Measurements from ENCODE around the gene TLR6.

TLR6 gene

GRCh38 chr4:38868059-38868960, 11.7 kb upstream of the TLR6 start:
- peak in 2 of 3 experiments; percentile 35 to 56 for DNase-seq

GRCh38 chr4:38867478-38868058, 11.0 kb upstream of the TLR6 start, which contains the start of gene FAM114A1:
TSS of gene FAM114A1 (plus strand) at chr4:38867806. CDS start at chr4:38878079, 10,273 bp downstream.
- DNase-seq: peak; percentile 66 to 71 (median 70)

DNA sequence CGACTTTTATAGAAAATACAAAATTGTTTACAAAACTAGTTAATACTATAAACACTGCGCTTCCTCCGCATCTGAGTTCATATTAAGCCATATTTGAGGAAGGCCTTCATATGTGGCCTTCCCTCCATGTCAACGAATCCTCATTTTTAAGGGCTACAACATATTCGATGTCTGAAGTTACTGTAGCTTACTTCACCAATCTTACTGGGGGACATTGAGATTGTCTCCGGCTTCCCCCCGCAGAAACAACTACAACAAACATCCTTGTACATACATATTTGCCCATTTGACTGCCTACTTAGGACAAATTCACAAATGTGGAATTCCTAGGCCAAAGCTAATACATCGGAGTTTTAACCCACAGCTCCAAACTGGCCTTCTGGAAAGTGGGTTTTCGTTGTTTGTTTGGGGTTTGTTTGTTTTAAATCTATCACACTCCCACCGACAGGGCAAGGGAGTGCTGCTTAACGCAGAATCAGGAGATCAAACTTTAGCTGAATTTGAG, 10.4 kb upstream of the TLR6 start:
- DNase-seq: no peak

DNA sequence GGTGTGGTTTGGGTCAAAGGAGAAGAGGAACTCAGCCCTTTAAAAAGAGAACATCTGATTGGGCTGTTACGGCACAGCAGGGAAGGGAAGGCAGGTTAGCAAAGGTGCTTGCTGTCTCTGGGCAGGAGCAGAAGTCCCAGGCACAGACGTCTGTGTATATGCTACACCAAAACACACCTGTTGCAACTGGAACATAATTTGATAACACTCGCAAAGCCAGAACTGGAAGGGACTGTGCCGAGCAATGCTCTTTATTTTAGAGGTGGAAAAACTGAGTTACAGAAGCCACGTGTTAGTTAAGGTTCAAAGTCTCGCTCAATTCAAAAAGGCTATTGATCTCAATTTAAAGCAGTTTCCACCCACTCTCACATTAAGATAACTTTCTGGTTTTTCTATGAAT, 8.8 kb upstream of the TLR6 start:
- DNase-seq: no peak

- DNase-seq: no peak
Observed at GRCh38 chr4:38861791-38862190, 5.2 kb upstream of the TLR6 start.

DNA sequence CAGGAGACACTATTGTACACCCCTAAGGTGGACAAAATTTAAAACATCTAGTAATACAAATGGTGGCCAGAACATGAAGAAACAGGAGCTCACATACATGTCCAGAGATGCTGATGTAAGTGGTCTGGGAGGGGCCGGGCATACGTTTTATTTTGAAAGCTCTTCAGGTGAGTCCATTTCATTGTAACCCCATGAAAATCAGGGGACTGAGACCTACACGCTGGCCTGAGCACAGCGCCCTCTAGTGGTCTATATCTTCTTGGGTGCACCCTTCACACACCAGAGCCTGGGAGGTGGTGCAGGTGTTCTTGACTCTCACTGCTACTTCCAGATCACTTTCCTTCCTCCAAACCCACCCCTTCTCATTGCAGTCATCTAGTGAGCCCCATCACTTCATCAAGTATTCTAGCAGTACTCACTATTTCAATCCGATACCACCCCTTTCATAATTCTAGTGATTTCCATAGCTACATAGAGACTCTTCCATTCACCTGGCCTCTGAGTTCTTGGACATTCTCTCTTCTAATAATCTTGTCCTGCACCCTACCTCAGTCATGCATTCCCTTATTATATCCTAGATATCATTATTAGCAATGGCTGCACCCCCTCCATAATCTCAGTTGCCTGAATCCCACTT, 4.3 kb upstream of the TLR6 start:
- DNase-seq: peak in 2 of 3 experiments; percentile 37 to 39

DNA sequence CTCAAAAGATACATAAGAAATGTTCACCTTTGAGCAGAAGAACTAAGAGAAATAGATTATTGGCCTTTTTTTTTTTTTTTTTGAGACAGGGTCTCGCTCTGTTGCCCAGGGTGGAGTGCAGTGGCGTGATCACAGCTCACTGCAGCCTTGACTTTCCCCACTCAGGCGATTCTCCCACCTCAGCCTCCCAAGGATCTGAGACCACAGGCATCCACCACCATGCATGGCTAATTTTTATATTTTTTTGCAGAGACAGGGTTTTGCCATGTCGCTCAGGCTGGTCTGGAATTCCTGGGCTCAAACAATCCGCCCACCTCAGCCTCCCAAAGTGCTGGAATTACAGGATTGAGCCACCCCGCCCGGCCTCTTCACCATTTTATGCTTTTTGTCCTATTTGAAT, 2.9 kb upstream of the TLR6 start:
- DNase-seq: no peak

GRCh38 chr4:38858097-38858420, 1.4 kb upstream of the TLR6 start:
- DNase-seq: no peak

GRCh38 chr4:38857354-38858096, 908 bp upstream of the TLR6 start:
- no peak for DNase-seq

DNA sequence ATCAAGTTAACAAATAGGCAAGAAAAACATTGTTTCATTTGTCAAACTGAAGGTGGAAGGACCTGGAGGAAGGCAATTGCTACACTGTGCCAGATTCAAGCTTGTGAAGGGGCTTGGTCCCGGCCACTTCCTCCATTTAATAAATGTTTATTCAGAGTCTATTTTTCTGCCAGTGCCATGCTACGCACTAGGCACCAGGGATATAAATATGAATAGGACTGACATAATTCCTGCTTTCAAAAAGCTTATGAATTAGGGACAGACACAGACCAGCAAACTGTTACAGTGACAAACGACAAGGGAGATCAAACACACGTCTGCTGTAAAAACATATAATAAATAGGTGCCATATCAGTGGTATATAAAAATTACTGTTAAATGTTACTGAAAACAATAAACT, 571 bp downstream of the TLR6 start:
- peak in 1 of 3 experiments; percentile 16 for DNase-seq

DNA sequence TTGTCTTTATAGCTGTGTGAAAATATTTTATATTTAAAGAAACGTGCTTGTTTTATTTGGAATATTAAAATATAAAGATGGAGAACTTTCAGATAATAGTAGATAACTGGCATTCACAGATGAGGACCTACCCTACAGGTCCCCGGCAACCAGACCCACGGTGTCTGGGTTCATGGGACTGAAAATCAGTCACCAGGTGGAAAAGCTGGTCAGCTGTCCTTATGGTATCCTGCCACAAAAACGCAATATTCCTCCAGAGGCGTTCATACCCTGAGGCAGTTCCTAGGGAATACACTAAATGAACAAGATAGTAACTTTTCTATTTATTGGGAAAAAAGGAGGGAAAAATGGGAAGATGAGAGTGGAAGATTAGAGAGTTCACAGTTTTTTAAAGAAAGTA, 1.2 kb downstream of the TLR6 start:
- no peak for DNase-seq

DNA sequence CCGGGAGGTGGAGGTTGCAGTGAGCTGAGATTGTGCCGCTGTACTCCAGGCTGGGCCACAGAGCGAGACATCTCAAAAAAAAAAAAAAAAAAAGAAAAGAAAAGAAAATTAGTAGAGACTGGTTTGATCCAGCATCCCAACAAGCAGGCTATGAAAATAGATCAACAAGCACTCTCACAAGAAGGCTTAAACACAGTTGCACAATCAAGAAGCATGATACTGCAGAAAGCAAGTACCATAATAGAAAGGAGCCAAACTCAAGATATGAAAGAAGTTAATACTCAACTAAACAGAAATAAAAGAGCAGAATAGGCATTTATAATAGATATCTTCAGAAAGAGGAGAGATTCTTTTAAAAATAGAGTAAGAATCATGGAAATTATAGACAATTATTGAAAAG, 10.6 kb downstream of the TLR6 start:
- DNase-seq: no peak

DNA sequence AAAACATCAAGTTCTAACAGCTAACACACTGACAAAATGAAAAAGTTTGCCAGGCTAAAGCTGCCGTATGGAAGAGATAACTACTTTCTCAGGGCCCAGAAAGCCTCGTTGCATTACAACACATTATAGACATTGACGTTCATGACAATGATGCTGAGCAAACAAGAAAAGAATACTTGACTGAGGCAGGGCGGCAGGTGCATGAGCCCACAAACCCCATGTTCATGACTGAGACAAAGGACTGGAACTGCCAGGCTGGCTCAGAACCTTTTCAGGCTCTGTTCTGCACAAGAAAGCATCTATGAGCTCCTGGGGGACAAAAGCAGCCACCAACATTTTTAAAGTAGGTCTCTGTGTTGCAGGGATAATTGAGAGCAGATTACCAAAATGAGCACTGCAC, 13.6 kb downstream of the TLR6 start:
- DNase-seq: peak; percentile 55 to 93 (median 89)

DNA sequence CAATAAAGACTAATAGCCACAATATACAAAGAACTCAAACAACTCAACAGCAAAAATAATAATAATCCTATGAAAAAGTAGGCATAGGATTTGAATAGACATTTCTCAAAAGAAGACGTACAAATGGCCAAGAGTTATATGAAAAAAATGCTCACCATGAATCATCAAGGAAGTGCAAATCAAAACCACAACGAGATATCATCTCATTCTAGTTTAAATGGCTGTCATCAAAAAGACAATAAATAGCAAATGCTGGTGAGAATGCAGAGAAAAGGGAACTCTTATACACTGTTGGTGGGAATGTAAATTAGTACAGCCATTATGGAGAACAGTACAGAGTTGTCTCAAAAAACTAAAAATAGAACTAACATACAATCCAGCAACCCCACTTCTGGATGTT, 18.8 kb downstream of the TLR6 start:
- DNase-seq: no peak

GRCh38 chr4:38837334-38837733, 19.3 kb downstream of the TLR6 start:
- no peak for DNase-seq

DNA sequence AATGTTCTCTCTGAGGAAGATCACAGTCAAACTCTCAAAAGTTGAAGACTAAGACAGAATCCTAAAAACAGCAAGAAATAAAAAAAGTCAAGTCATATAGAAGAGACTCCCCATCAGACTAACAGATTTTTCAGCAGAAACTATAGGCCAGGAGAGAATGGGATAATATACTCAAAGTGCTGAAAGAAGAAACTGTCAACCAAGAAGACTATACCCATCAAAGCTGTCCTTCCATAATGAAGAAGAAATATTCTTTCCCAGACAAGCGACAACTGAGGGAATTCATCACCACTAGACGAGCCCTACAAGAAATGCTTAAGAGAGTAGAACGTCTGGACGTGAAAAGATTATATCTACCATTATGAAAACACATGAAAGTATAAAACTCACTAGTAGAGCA, 22.0 kb downstream of the TLR6 start:
- no peak for DNase-seq

- no peak for DNase-seq
Observed at GRCh38 chr4:38832624-38833528, 23.7 kb downstream of the TLR6 start.

- no peak for DNase-seq
Observed at GRCh38 chr4:38832206-38832605, 24.4 kb downstream of the TLR6 start.

DNA sequence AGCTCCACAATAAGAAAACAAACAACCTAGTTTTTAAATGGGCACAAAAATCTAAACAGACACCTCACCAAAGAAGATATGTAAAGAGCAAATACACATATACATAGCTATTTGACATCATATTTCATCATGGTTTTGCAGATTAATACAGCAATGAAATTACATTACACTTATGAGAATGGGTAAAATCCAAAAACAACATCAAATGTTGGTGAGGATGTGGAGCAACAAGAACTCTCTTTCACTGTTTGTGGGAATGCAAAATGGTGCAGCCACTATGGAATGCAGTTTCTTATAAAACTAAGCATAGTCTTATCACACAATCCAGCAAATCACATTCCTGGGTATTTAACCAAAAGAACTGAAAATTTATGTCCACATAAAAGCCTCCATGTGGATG, 25.0 kb downstream of the TLR6 start:
- DNase-seq: no peak

DNA sequence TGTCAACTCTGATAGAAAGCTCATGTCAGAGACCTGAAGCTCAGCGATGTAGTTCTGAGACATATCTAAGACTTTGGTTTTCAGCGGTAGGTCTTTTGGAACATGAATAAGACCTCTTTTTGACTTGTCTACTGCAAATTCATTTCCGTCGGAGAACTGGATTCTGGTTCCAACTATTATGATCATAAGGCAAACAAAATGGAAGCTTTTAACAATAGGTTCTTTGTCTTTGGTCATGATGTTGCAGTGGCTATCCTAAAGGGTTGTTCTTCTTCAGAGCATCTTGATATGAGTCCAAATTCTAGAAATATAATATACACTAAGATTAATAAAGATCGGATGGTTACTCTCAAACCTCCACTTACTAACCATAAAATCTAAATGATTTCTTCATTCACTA, 27.4 kb downstream of the TLR6 start:
- DNase-seq: no peak

DNA sequence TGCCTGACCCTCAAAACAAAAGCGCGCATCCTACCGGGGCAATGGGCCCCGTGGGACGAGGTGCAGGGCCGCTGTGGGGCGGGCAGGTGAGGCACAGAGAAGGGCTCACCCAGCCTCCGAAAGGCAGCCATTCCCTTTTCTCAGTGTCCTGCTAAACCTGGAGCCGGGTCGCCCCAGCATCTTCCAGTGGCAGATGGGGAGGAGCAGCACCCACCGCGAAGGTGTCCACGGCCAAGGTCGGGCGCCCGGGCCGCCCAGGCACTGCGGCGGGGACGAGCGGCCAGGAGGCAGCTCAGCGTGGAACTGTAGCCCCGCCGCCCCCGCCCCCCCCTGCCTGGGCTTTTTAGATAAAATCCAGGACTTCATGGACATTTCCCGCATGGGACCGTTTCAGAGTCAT, 32.9 kb downstream of the TLR6 start:
- no peak for DNase-seq

GRCh38 chr4:38822748-38823303, 33.8 kb downstream of the TLR6 start:
- no peak for DNase-seq

Measured in NCI-H1417 (cell line).